GM18511 (cell line): ENCODE data around the gene BID.

Source experiments
- ATAC-seq: cut with Tn5 transposase; IDR thresholded peaks from one replicate; pipeline ENCODE4 v1.9.1; 2021; ENCODE audit warnings: mild to moderate bottlenecking, moderate library complexity; ENCODE audit not compliant: unreplicated experiment

The BID gene

DNA sequence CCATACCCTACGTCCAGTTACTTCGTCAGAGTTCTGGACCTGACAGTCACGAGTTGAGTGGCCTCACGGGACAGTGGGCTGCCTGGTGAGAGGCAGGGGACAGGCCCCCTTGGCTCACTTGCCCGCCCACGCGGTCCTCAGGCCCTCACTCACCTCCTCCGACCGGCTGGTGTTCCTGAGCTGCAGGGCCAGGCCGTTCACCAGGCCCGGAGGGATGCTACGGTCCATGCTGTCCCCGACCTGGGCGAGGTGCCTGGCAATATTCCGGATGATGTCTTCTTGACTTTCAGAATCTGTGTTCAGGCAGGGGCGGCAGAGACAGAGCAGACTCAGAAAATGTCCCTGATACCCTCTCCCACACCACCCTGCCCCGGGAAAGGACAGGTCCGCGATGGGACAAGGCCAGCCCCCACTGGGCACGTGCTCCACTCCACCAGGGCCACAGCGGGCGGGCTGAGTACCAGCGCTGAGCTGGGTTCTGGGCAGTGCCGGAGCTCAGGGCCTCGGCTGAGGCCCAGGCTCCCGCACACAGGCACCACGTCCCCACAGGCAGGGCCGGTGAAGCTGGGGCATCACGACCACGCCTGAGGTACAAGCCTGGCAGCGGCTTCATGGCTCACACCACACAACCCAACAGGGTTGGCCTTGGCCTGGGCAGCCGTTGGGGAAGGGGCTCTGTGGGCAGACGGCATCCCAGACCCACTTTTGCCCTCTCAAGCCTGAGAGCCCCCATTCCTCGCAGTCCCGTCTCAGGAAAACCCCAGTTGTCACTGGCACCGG is 34.9 kb downstream of the BID start:
- no peak for ATAC-seq

DNA sequence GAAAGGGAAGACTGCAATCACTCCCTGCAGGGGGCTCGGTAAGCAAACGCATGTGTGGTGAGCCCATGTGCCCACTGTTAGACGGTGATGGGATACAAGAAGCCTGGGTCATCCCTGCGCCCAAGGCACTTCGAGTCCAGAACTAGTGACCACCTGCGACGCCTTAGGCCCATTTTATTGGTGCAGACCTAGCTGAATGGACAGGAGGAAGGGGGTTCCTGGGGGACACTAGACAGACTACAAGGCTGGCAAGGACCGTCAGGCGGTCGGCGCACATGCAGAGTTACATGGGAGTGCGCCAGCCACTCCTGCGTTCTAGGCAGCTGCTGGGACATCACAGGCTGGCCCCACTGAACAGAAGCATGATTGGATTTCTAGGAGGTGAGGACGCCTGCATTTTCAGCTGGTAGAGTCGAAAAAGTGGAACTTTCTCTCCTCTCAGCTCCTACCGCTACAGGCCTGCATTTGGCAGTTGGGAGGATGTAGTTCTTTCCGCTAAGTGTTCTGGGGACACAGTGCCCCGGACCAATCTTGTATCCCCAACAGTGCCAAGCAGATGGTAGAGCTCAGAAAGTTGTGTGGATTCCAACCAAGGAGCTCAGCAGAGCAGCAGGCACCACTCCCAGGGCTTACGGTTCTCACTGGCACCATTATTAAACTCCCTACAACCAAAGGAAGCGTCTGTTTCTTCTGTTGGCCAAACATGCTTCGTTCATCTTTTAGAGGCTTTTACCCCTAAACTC is 35.7 kb downstream of the BID start:
- ATAC-seq = no peak

DNA sequence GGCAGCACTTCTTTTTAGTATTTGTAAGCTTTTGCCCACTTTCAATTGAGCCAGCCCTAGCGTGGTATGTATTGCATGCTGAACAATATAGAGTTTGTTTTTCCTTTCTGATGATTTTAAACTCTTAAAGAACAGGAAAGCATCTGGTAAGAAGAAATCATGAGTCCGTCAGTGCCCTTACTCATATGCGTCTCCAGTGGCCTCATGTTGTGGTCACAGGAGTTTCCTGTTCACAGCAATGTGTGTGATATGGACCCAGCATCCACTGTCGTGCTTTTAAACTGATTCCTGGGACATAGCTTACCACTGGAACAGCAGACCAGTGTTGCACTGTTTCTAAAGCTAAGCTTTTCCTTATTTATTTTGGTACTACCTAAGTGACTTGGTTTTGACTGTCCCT is 40.1 kb downstream of the BID start:
- ATAC-seq = no peak

DNA sequence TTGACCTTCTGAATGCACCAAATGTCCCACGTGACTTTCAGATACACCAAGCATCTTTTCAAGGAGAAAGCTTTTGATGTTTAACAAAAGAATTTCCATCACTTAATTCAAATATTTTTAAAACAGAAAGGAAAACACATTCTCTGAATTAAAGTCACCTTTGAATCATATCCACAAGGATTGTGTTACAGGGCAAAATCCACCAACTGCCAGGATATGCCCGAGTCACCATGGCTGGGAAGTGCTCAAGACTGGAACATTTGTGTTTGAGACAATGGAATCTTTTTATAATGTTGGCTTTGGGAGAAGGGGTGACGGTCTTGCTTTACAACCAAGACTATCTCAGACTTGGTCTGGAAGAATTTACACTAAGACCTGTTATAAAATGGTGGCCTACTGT is 40.8 kb downstream of the BID start:
- no peak for ATAC-seq

DNA sequence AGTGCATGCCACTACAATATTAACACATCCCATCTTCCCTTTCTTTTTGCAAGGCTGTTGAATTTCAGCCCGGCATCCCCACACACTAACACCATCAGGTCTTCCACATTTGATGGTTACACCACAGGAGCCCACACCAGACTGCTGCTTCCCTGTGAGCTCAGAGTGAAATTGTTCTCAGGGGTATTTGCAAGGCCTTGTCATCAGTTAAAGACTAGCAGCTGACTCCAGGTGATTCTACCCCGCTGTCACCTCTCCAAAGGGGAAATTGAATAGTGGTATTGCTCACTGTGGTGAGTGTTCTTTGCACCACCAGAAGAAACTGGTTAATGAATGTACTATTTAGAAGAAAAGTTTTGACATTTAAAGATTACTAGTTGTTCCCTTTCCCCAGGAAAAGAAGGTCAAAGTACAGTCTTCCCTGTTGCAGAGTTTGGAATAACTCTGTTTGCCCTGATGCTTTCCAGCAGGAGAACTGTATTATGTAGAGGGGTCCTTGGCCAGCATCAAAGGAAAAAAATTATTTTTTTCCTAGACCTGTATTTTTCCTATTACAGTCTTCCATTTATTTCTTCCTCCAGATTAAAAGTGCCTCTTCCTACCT is 41.9 kb downstream of the BID start:
- ATAC-seq = no peak

DNA sequence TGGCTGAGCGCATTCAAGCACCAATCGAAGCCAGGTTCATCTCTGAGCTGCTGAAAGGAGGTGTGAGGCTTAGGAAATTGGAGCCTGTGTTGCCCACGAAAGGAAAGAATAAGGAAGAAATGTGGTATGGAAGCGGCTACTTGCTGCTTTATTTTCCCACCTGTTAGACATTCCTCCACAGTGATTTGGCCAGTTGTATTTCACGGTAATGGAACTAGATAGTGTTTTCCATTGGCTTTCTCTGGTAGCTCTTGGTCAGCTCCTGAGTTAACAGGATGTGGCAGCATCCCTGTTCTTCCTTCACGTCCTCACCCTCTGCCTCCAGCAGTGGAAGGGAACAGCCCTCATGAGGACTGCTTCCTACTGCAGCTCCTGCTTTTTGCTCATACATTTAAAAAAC is 44.7 kb downstream of the BID start:
- ATAC-seq = no peak

DNA sequence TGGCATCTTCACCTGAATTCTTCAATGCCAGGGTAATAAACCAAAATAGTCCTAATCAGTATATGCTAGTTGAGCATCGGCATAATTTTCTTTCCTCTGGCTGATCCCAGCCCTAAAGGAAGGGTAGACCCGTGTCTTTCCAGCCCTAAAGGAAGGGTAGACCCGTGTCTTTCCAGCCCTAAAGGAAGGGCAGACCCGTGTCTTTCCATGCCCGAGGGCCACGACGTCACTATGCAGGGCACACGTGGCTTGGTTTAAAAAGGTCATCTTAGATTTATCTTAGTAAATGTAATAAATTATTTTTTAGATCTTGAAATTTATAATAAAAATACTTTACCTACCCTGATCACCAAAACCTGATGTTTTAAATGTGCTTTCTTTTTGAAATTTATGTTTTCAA is 45.5 kb downstream of the BID start:
- ATAC-seq = no peak

DNA sequence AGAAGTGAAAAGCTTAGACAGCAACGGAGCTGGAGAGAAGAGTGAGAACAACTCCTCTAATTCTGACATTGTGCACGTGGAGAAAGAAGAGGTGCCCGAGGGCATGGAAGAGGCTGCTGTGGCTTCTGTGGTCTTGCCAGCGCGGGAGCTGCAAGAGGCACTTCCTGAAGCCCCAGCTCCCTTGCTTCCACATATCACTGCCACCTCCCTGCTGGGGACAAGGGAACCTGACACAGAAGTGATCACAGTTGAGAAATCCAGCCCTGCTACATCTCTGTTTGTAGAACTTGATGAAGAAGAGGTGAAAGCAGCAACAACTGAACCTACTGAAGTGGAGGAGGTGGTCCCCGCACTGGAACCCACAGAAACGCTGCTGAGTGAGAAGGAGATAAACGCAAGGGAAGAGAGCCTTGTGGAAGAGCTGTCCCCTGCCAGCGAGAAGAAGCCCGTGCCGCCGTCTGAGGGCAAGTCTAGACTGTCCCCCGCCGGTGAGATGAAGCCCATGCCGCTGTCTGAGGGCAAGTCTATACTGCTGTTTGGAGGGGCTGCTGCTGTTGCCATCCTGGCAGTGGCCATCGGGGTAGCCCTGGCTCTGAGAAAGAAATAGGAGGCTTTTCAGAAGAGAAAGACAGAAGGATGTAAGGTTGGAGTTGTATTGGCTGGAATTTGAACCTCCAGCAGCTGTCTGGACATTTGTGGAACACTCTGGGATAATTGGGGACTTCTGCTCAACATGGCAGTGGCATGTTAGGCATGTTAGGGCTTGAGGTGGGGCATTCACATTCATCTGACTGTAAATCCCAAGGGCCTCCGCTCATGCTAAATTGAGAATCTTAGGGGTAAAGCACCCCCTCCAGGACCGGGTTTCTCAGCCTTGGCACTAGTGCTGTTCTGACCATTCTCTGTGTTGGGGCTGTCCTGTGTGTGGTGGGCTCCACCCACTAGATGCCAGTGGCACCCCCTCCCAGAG is 47.1 kb downstream of the BID start:
- no peak for ATAC-seq

DNA sequence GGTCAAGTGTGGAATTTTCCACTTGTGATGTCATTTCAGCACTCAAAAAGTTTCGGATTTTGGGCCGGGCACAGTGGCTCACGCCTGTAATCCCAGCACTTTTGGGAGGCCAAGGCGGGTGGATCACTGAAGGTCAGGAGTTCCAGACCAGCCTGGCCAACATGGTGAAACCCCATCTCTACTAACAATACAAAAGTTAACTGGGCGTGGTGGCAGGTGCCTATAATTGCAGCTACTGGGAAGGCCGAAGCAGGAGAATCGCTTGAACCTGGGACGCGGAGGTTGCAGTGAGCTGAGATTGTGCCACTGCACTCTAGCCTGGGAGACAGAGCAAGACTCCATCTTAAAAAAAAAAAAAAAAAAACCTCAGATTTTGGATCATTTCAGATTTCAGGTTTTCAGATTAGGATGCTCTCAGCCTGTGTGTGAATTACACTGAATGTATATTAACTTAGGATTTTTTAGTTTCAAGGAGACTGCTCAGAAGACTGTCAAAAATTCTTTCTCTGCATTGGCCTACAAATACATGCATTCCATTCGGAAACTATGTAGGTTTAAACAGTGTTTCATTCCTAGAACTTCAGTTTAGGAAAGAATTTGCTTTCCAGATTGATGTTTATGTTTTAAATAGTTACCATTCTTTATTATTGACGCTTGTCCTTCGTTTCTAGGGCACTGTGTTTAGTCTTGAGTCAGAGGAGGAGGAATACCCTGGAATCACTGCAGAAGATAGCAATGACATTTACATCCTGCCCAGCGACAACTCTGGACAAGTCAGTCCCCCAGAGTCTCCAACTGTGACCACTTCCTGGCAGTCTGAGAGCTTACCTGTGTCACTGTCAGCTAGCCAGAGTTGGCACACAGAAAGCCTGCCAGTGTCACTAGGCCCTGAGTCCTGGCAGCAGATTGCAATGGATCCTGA is 48.0 kb downstream of the BID start:
- ATAC-seq = no peak

DNA sequence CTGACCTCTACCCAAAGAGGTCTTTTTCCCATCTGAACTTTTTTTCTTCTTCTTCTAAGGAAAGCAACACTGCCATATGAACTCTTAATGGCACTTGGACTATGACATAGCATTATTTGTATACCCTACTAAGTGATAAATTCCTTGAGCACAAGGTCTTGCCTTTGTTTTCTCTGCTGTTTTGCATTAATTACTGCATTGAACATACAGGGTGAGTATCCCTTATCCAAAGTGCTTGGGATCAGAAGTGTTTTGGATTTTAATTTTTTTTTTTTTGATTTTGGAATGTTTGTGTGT is 48.8 kb downstream of the BID start:
- no peak for ATAC-seq

DNA sequence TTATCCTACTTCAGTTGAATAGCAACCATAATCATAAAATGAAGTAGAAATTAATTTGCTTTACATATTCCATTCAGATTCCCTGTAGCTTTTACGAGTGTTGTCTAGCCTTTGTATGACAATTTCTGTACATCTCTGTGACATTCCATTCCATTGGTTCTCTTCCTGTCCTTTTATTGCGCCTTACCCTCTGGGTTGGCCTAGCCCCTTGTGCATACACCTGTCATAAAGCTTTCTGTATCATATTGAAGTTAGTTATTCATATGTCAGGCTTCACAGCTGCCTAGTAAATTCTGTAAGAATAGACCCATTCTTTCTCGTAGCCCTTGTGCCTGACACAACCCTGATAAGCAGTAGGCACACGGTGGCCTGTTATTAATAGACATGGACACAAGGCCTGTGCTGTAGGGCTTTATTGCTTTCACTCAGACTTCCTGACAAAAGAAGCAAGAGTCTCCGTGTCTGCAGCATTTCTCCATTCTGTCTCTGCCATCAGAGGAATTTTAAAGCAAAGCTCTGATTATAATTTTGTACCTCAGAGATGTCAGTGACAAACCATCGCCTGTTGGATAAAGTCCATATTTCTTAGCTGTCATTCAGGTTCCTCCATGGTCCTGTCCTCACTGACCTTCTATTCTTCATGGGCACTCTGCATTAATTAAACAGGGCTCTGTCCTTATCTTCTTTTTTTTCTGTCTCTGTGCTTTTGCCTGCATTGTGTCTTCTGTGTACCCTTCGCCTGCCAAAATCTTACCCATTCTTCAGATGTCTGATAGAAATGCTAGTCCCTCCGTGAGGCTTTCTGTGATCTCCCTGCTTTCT is 49.4 kb downstream of the BID start:
- ATAC-seq = no peak

DNA sequence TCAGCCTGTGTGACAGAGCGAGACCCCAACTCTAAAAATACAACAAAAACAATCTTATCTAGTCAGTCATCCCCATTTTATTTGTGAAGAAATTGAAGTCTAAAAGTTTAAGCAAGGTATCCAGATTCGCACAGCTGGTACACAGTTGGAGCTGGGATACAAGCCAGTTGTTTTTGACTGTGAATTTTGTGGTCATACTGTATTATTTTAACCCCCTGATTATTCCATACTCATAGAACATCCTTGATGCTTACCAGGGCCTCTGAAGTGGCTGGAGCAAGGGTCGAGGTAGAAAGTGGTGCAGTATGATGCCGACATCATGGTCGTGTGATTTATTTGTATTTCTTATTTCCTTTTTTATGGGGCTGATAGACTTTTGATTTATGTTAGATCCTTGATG is 50.0 kb downstream of the BID start:
- ATAC-seq = no peak

DNA sequence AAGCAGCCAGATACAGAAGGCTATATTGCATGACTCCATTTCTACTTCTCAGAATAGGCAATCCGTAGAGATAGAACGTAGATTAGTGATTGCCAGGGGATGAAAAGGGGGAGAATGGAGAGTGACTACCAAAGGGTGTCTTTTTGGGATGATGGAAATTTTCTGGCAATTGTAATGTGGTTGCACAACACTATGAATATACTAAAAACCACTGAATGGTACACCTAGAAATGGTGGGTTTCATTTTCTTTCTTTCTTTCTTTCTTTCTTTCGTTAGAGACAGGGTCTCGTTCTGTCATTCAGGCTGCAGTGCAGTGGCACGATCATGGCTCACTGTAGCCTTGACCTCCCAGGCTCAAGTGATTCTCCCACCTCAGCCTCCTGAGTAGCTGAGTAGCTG is 54.4 kb downstream of the BID start:
- ATAC-seq = no peak

DNA sequence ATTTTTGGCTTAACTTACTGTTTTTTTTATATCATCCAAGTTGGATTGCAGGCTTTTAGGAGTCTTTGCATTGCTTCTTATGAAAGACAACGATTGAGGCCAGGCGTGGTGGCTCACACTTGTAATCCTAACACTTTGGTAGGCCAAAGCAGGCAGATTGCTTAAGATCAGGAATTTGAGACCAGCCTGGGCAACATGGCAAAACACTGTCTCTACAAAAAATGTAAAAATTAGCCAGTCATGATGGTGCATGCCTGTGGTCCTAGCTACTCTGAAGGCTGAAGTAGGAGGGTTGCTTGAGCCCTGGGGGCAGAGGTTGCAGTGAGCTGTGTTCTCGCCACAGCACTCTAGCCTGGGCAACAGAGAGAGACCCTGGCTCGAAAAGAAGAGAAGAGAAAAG is 56.6 kb downstream of the BID start:
- no peak for ATAC-seq

DNA sequence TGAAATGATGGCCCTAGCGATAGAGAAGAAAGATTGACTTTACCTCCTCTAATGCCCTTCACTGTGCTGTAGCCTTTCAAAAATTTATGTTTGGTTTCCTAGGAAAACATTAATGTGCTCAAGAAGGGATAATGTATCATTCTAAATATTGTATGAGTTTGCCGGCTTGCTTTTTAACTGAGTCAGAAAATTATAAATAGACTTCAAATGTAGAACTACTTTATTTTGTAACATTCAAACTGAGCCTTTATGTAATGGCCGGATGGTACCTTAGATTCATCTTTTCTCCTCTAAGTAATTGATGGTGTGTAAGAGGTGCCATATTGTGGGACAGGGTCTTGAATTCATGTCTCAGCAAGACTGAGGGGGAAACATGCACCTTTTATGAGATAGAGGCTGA is 57.7 kb downstream of the BID start:
- no peak for ATAC-seq

DNA sequence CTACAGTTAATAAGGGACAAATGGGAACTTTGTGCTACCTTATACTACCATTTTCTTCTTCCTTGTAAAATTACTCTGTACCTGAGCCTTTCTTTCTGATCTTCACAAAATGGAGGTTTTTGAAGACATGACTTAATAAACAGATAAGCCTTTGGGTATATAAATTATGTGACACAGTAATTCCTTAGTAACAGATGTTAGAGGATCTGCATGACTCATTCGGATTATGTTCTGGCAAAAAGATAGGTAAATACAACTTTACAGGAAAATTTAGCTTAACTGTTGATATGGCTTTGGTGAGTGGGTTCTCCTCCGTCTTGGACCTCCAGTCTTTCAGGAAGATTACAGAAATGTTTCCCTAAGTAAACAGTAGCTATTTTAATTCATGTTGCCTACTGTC is 61.8 kb downstream of the BID start:
- no peak for ATAC-seq

DNA sequence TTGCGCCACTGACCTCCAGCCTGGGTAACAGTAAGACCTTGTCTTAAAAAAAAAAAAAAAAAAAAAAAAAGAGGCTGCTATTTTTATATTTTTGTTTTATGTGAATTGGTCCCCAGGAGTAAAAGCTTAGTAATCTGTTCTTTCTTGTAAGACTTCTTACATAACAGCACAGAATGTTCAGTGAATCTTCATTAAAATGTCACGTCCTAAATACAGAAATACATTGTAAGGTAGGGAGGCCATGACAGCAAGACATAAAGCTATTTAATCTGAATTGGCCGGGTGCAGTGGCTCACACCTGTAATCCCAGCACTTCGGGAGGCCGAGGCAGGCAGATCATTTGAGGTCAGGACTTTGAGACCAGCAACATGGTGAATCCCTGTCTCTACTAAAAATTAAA is 64.2 kb downstream of the BID start:
- ATAC-seq = no peak

DNA sequence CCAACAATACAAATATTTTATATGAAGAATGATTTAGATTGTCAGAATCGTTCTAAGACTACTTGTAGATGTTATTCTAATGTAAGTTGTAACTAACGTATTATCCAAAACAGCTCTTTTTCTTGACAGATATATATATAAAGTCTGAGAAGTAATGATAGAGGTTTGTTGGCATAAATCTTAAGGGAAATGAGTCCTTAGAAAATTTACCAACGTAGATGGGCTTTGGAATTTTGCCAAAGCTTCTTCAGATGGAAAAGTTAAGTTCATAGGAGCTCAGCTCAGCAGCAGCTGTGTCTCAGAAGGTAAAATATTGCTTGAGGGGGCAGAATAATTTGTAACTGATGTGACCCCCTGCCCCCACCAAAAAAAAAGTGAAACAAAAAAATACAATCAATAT is 66.7 kb downstream of the BID start:
- ATAC-seq = no peak

DNA sequence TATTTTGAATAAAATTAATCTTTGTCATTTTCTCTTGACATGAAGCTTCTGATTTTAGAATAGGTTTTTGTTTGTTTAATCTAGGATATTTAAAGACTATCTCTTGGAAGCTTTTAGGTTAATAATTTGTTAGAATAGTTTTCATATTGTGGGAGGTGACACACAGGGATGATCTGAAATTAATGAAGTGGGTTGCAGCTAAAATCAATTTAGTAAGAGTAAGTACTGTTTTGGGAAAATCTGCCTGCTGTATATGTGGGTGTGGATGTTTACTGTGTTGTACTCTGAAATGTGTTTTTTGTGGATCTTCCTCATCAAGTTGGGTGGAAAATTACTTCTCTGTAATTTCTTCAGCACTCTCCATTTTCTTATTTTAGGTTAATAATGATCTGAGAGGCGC is 67.3 kb downstream of the BID start:
- no peak for ATAC-seq
